Rectal smooth muscle tissue (tissue), 1 donor: ENCODE results near the gene ROPN1B.

ENCODE experiments used
- H3K27ac ChIP-seq: one replicate; pipeline ENCODE4 v1.7.0; 2013; ENCODE audit warnings: low read depth, low read length, inconsistent platforms
- H3K27me3 ChIP-seq: one replicate; pipeline ENCODE4 v1.7.0; 2013; ENCODE audit warnings: low read length; ENCODE audit not compliant: control insufficient read depth, insufficient read depth
- H3K36me3 ChIP-seq: one replicate; pipeline ENCODE4 v1.7.0; 2013; ENCODE audit warnings: low read length; ENCODE audit not compliant: control insufficient read depth, insufficient read depth
- H3K4me1 ChIP-seq: one replicate; pipeline ENCODE4 v1.7.0; 2013; ENCODE audit warnings: low read length; ENCODE audit not compliant: control insufficient read depth, insufficient read depth
- H3K4me3 ChIP-seq: one replicate; pipeline ENCODE4 v1.7.0; 2013; ENCODE audit warnings: low read length
- H3K9ac ChIP-seq: one replicate; pipeline ENCODE4 v1.7.0; 2013; ENCODE audit warnings: low read length

The ROPN1B gene

DNA sequence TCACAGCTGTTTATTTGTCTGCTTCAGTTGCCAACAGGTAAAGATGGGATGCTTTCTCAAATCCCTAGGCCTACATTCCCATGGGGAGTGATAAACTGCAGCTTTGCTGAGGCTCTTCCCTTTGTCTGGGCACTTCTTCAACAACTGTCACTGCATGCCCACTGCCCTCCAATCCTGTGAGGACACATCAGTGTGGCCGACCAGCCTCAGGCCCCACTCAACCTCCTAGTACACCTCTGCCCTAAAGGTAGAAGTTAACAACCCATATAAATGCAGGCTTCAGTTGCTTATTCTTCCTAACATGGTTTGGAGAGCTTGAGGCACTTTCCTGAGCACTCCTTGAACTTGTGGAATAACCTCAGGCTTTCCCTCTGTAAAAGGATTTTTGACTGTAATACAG, 49.6 kb downstream of the ROPN1B start:
- no peak overlapping the region for H3K4me3 ChIP-seq

DNA sequence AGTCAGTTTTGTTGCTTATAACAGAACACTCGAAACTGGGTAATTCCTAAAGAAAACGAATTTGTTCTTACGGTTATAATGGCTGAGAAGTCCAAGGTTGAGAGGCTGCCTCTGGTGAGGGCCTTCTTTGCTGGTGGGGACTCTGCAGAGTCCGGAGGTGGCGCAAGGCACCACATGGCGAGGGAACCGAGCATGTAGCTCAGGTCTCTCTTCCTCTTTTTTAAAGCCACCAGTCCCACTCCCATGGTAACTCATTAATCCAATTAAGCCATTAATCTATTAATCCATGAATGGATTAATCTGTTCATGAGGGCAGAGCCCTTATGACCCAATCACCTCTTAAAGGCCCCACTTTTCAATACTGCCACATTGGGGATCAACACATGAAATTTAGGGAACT, 50.0 kb downstream of the ROPN1B start:
- Histone ChIP-seq H3K27ac (no peak overlapping the region), H3K9ac (no peak overlapping the region), H3K4me1 (peaks cover under 1% of the 10 kb centered on the region), H3K27me3 (no peaks in the 10 kb centered on the region), H3K36me3 (peaks cover 10% of the 10 kb centered on the region), H3K4me3 (no peak overlapping the region)

More for the DNA sequence above, 49.6 kb downstream of the ROPN1B start:
- Histone ChIP-seq H3K27me3 (no peaks in the 10 kb centered on the region), H3K9ac (no peak overlapping the region), H3K27ac (no peak overlapping the region), H3K4me1 (peaks cover 4% of the 10 kb centered on the region), H3K36me3 (peaks cover 10% of the 10 kb centered on the region)

GRCh38 chr3:126019683-126020082, 50.7 kb downstream of the ROPN1B start:
- no peak overlapping the region for H3K9ac ChIP-seq
- no peak overlapping the region for H3K27ac ChIP-seq
- H3K27me3 ChIP-seq = no peaks in the 10 kb centered on the region
- H3K4me1 ChIP-seq = no peaks in the 10 kb centered on the region
- H3K4me3 ChIP-seq = no peak overlapping the region
- peaks cover 12% of the 10 kb centered on the region for H3K36me3 ChIP-seq

DNA sequence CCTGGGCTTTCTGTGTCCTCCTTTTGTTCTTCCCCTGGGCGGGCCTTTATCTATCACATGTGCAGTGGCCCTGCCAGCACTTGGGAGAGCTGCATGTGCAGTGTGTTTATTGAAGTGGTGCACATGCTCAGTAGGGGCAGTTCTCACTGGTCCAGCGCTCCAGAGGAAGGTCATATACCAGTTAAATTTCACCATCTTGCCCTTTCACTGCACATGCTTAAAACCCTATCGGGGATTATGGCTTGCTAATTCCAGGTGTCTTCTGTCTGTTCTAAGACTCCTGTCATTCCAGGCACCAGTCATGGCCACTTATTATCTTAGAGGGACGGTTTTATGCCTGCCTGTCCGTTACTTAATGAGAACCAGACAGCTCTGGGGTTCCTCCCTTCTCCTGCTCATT, 52.2 kb downstream of the ROPN1B start:
- no peak overlapping the region for H3K9ac ChIP-seq
- H3K4me3 ChIP-seq = no peak overlapping the region
- H3K36me3 ChIP-seq = peaks cover 15% of the 10 kb centered on the region
- no peaks in the 10 kb centered on the region for H3K4me1 ChIP-seq
- no peaks in the 10 kb centered on the region for H3K27me3 ChIP-seq
- no peak overlapping the region for H3K27ac ChIP-seq

DNA sequence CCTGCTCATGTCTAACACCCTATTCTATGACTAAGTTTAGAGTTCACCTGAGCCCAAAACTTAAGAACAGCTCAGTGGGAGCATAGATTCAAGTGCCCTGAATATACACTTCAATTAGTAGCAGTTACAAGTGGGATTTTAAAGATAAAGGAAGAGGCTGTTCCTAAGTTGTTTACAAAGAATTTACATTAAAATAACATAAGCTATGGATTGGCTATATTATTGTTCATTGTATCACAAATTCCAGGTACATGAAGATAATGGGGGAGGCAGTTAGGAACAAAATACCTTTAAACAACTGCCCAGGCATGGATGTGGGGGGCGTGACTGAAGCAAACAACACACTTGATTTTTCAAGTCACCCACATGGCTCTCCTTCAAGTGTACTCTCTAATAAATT, 52.7 kb downstream of the ROPN1B start:
- Histone ChIP-seq H3K4me1 (no peaks in the 10 kb centered on the region), H3K27ac (no peak overlapping the region), H3K27me3 (no peaks in the 10 kb centered on the region), H3K36me3 (peaks cover 15% of the 10 kb centered on the region), H3K4me3 (no peak overlapping the region), H3K9ac (no peak overlapping the region)

- no peak overlapping the region for H3K9ac ChIP-seq
- no peak overlapping the region for H3K27ac ChIP-seq
- no peaks in the 10 kb centered on the region for H3K27me3 ChIP-seq
- no peaks in the 10 kb centered on the region for H3K4me1 ChIP-seq
- H3K36me3 ChIP-seq = peaks cover 13% of the 10 kb centered on the region
- no peak overlapping the region for H3K4me3 ChIP-seq
Observed at GRCh38 chr3:126022741-126023359, 53.9 kb downstream of the ROPN1B start.

DNA sequence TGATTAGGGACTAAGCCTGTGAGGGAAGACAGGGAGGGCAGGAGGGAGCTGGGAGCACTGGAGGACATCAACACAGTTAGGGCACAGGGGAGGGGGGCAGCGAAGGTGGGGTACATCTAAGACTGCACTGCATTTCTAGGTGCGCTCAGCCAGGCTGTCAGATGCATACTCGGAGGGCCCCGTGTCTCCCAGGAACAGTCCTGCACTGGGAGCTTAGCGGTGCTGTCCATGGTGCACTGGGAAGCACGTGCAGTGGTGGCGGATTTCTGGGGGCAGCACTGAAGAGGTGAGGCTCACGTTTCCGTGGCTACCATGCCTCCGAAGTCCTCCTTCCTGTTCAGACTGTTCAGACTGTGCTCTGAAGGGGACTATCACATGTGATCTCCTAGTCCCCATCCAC, 54.4 kb downstream of the ROPN1B start:
- Histone ChIP-seq H3K27ac (no peak overlapping the region), H3K27me3 (no peaks in the 10 kb centered on the region), H3K9ac (no peak overlapping the region), H3K36me3 (peaks cover 15% of the 10 kb centered on the region), H3K4me3 (no peak overlapping the region), H3K4me1 (no peaks in the 10 kb centered on the region)

DNA sequence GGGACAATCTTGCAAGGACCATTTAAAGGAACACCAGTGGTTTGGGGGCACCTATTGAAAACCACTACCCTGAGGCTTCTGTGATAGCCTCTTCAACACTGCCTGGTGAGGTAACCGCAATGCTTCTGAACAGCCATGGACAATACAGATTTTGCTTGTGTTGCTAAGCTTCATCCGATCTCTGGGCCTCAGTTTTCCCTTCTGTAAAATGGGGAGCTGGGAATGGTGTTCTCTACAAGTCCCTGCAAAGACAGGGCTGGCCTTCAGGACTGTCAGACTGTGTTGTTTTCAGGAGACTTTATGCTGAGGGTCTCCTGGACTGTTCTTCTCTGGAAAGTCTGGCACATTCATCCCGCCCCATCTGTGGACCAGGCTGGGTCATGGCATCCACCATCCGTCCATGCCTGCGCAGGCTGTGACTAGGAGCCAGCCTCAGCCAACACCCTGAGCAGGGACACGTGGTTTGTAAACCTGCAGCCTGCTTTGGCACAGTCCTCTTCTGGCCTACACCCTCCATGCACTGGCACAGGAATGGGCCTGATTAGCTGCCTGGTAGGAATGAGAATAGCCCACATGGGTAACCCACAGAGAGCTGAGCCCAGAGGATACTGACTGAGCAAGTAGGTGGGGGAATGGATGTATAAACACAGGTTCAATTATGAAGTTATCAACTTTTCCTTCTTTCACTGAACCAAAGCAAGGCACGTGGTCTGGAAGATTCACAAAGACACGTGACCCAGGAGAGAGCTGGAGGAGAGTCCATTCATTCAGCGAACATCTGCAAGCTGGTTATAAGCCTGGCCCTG, 55.3 kb downstream of the ROPN1B start:
- Histone ChIP-seq H3K27me3 (no peaks in the 10 kb centered on the region), H3K4me1 (no peaks in the 10 kb centered on the region), H3K4me3 (no peak overlapping the region), H3K36me3 (peaks cover 15% of the 10 kb centered on the region), H3K9ac (no peak overlapping the region), H3K27ac (no peak overlapping the region)

DNA sequence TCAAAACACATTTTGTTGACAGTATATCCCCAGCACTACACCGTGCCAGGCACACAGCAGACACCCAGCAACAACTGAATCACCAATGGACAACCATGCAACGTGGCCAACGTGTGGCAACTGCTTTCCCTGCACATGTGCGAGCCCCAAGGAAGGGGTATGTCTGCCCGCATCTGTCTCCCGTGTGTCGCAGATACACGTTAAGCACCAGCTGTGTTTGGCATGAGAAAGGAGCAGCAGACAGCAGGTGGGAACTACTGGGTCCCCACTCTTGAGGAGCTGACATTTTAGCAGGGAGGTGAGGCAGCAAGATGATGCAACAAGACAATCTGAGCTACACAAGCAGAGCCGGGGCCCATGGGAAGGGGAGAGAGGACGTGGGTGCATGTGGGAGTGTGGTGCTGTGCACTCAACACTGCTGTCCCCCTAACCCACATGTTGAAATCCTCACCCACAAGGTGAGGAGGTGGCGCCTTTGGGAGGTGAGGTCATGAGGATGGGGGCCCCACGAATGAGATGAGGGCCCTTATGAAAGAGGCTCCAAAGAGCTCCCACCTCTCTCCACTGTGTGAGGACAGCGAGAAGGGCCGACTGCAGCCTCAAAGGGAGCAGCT, 56.2 kb downstream of the ROPN1B start:
- no peaks in the 10 kb centered on the region for H3K27me3 ChIP-seq
- peaks cover 15% of the 10 kb centered on the region for H3K36me3 ChIP-seq
- no peaks in the 10 kb centered on the region for H3K4me1 ChIP-seq
- no peak overlapping the region for H3K4me3 ChIP-seq
- H3K9ac ChIP-seq = no peak overlapping the region
- H3K27ac ChIP-seq = no peak overlapping the region

DNA sequence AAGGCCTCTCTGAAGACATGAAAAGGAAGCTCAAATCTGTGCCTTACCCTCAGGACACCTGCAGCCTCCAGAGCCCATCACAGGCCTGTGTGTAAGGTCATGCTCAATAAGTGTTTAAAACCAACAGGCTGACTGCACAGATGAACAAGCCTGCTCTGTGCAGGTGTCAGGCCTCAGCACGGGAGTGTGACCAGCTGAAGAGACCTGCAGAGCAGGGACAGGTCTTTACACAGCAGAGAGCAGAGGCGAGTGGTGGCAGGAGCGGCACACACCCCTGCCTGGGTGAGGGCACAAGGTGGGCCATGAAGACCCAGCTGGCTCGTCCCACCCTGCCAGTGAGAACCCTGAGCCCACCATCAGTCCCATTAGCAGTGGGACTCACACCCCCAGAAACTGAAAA, 56.9 kb downstream of the ROPN1B start:
- Histone ChIP-seq H3K36me3 (peaks cover 15% of the 10 kb centered on the region), H3K4me3 (no peak overlapping the region)

GRCh38 chr3:126026277-126026751, 57.3 kb downstream of the ROPN1B start:
- Histone ChIP-seq H3K9ac (no peak overlapping the region), H3K4me1 (no peaks in the 10 kb centered on the region), H3K4me3 (no peak overlapping the region), H3K27me3 (no peaks in the 10 kb centered on the region), H3K36me3 (peaks cover 15% of the 10 kb centered on the region), H3K27ac (no peak overlapping the region)

More for the DNA sequence above, 56.9 kb downstream of the ROPN1B start:
- Histone ChIP-seq H3K27me3 (no peaks in the 10 kb centered on the region), H3K4me1 (no peaks in the 10 kb centered on the region), H3K9ac (no peak overlapping the region), H3K27ac (no peak overlapping the region)

DNA sequence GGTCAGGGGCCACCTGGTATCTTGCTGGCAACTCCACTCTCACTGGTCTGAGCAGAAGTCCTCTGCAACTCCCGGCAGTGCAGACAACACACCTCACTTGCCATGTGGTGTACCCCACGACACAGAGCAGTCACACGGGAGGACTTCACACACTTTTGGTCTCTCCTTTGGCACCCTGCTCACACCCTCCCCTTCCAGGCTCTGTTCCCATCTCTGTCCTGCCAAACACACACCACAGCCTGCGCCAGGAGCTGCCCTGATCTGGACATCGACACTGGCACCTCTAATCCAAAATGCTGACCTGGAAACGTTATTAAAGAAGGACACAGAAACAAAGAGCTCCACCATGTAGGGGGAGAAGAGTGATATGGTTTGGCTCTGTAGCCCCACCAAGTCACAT, 57.8 kb downstream of the ROPN1B start:
- Histone ChIP-seq H3K4me3 (no peak overlapping the region), H3K27ac (no peak overlapping the region), H3K36me3 (peaks cover 15% of the 10 kb centered on the region), H3K4me1 (no peaks in the 10 kb centered on the region), H3K27me3 (no peaks in the 10 kb centered on the region), H3K9ac (no peak overlapping the region)
